CD1c-positive myeloid dendritic cell (primary cell): ENCODE results near the gene MDP1.

Experiments used
- DNase-seq: peaks from one replicate; pipeline ENCODE4 v3.0.0-alpha.2; 2016; ENCODE audit errors: extremely low spot score

Gene MDP1

DNA sequence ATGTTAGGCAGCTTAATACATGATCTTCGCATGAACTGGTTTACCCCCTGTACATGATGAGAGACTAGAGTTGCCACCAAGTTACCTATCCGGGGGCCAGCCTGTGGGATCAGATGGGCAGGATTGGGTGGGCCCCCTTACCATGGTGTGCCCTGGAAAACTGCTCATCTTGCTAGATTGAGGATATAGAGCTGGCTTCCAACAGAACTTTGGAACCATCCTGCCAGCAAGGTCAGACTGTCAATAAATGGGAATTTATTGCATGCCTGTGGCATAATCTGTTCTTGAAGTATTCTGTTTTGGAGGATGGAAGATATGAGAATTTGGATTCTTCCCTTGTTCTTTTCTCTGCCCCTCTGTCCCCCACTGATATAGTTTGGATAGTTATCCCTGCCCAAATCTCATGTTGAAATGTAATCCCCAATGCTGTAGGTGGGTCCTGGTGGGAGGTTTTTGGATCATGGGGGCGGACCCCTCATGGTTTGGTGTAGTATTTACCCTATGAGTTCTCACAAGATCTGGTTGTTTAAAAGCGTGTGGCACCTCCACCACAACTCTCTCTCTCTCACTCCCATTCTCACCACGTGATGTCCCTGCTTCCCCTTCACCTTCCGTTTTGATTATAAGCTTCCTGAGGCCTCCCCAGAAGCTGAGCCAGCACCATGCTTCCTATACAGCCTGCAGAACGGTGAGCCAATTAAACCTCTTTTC, 16.9 kb downstream of the MDP1 start:
- no peak for DNase-seq

DNA sequence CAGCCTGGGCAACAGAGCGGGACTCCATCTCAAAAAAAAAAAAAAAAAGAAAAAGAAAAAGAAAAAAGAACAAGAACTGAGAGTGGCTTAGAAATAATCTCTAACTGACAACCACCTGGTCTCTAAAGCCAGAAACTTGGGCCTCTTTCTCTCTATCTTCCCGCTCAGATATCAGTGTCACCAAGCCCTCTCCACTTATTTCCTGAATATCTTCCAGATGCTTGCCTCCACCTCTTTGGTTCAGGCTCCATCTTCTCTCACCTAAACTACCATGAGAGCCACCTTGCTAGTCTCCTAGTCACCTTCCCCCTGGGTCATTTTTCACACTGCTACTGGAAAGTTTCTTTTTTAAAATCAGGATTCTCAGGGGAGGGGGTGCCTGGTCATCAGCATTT, 18.8 kb downstream of the MDP1 start:
- no peak for DNase-seq

DNA sequence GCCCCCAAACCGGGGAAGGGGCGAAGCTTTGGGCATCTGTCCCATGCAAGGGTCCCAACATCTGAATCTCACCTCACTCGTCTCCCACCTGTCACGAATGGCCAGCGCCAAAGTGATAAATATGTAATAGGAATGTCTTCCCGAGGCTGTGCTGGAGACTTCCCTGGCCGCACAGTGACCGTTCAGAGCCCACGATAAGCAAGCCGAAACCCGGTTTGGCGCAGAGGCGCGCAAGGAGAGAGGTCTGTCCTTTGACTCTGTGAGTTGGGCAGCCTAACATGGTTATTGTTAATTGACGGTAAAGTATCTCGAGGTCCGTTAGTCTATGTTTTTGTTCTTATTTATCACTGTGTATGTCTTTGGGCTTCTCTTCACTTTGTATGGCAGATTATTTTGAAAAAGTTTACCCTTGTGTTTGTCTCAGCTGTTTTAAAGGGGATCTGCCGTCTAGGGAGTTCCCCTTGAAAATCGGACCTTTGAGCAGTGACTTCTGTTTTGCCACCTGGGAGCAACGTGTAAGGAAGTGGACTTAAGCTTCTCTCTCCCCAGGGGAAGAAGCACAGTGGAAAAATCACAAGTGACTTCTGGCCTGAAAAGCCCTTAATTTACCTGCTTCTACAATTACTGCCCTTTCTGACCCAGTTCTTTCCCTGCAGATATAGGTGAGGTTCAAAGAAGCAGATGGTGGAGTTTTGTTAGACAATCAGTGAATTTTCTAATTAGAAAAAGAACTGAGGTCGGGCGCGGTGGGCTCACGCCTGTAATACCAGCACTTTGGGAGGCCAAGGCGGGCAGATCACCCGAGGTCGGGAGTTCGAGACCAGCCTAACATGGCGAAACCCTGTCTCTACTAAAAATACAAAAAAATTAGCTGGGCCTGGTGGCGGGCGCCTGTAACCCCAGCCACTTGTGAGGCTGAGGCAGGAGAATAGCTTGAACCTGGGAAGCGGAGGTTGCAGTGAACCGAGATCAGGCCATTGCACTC, 19.5 kb downstream of the MDP1 start:
- DNase-seq: peak; percentile 51

DNA sequence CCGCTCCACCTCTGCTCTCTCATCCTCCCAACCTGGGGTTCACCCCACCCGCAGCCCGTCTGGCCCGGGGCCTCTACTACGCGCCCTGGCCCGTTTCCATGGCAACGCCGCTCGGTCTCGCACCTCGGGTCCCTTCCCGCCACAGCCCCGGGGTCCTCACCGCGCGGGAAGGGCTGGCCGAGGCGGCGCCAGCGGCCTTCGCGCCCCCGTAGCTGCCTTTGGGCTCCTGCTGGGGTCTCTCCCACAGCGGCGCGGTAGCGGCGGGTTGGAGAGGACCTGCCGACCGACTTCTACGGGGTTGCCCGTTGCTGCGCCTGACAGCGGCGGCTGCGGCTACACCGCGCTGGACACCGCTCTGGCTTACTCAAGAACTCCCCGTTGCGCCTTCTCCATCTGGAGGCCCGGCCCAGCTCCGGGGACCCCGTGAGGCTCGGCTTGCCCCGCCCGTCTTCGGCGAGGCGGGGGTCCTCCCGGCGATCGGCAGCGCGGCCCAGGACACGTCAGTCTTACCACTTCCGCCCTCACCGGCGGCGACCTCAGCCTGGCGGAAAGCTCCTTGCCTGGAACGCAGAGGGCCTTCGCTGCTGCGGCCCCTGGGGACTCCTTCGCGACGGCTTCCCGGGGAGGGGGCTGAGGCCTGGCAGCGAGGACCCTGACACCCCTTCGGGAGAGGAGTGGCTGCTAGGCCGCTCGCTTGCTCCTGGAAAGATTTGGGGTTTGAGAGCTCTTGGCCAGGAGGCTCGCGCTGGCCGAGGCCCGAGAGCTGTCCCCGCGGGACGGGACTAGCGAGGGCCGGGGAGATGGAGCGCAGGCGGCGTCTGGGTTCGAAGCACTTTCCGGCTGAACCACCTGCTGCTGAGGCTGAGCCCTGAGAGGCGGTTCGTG, 20.4 kb downstream of the MDP1 start, which contains the start of gene TM9SF1:
Gene TM9SF1, minus strand, starts transcription at position 256 of the 885 bp plus-strand sequence. CDS start 422 bp downstream, outside the sequence.
- peak; percentile 88 for DNase-seq

DNA sequence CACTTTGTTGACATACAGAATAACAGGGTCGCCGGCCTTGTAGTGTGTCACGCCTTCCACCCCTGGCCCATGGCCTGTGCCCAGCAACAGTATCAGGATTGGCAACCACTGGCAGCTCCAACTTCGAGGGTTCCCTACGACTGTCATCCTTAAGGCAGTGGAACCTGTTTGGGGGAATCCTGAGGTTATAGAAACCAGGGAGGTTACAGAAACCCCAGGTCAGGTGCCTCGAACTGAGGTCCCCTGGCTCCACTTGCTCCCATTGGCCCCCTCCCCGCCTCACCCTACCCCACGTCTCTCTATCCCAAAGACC, 21.0 kb downstream of the MDP1 start:
- DNase-seq: no peak

DNA sequence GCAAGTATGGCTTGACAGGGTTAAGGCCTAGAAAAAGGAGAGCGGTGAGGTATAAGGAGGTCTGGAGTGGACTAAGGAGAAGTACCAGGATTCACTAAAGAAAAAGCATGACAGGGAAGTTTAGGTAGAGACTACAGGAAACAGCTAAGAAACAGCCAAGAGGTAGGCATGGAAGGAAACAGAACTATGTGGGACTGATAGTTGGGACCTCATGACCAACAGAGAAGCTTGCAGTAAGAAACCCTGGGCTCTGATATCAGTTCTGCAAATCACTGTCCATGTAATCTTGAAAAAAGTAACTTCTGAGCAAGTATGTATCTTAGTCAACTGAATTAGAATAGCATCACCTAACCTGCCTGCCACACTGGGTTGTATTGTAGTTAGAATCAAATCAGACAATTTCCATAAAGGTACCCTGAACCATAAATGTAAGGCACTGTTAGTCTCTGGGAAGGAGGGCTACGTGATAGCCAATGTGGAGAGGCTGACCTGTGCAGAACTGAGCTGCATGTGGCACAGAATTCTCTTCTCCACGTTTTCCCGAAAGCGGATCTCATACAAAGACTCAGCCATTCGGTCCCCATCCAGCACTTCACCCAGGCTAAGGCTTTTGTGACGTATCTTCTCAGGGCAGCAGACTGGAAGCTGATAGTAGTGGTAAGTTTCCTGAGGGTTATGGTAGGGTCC, 21.5 kb downstream of the MDP1 start:
- peak; percentile 42 for DNase-seq

DNA sequence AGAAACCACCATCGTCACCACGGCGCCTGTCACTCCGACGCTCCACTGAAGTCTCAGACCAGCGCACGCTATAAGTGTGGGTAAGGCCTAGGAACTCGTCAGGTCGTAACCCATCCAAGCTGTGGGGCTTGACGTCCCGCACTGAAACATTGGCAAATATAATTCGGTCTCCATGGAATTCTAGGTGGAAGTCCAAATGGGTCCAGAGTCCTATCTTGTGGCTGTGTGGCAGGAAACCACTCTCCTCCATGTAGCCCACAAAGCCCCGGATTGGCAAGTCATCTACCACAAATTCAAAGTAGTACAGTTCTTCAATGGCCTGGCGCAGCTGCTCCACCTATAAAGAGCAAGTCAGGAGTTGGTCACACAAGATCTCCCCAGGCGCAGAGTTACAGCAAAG, 22.9 kb downstream of the MDP1 start:
- no peak for DNase-seq

DNA sequence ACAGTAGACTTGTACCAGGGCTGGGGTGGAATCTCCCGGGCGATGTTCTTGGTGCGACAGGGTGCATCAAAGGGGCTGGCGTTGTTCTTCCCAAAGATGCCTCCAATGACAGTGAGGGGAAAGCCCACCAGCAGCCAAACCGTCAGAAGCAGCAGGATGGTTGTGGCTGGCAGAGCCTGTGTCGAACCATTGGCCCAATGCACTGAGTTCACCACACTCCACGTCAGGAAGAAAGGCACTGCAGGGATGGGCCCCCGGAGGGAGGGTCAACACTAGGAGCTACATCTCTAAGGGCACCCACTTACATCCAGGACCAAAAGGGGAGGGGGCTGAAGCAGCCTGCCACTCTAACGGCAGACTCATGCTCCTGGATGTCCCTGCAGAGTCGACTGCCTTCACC, 25.4 kb downstream of the MDP1 start:
- DNase-seq: no peak

DNA sequence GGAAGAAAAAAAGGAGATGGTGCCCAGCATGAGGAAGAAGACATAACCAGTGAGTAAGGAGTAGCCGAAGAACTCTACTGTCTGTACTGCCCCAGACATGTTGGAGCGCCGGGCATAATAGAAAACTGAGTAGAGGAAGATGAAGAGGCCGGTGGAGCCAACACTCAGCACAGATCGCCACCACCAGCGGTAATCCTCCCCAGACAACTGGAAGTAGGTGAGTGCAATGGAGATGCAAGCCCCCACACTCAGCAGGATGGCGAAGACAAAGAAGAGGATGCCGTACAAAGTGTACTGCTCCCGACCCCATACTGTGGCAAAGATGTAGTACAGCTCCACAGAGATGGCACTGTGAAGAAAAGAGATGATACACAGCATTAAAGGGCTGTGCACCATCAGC, 26.4 kb downstream of the MDP1 start:
- no peak for DNase-seq

DNA sequence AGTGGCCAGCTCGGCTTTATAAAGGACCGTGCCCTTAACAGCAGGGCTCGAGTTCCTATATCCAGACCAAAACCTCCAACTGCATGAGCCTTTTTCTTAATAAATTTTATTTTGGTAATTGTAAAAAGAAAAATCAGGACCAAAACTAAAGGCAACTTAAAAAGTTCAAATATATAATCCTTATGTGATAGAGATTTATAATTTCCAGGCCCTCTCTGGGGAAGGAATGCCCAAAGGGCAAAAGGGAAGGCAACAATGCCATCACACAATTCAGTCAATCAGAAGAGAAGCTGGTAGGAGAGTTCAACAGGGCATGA, 26.8 kb downstream of the MDP1 start:
- DNase-seq: no peak

DNA sequence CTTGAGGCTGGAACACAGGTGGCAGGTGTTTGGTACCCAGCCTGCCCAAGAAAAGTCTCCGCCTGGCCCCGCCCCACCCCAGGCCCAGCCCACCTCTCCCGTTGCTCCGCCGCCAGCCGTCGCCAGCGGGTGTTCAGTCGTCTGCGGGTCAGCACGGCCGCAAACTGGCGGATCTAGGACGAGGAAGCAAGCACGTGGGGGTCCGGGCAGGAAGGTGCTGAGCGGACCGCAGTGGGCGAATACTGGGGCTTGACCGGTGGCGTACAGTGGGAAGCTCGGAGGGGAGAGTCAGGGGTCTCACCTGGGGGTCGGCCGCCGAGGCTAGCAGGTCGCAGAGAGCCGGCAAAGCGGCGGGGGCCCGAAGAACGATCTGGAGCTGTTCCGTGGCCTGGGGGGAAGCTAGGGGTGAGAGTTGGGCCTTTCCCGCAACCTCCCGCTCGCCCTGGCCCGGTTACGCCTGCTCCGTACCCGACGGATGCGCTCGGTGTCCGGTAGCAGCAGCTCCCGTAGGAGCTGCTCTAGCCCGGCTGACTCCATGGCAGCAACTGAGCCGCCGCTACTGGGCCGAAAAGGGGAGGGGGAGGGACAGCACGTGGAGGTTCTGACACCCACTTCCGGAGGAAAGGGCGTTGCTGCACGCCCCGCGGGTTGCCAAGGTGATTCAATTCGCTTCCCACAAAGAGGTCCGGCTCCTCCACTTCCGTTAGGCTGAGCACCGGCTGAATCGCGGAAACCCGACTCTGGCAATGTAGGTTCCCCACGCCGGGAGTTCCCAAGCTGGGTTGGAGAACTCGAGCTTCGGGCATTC, 27.4 kb downstream of the MDP1 start, which contains the start of gene IPO4:
Gene IPO4, minus strand, starts transcription at position 566 of the 808 bp plus-strand sequence. Its CDS starts 29 bp downstream, at position 537.
- peak; percentile 98 for DNase-seq

DNA sequence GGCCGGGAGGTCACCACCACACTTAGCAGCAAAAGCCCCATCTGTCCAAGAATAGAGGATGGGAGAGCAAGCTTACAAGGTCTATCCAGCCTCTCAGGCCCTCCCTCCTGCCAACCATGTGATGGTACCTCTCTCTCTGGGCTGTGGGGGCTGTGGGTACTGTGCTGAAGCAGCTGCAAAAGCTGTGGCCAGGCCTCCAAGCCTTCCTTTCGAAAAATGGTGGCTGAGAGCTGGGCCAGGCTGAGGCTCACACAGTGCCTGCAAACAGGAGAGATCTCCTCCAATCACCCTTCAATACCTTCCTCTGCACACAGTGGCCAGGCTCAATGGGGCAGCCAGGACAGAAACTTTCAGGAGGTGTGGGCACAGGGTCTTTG, 28.3 kb downstream of the MDP1 start:
- DNase-seq: no peak

DNA sequence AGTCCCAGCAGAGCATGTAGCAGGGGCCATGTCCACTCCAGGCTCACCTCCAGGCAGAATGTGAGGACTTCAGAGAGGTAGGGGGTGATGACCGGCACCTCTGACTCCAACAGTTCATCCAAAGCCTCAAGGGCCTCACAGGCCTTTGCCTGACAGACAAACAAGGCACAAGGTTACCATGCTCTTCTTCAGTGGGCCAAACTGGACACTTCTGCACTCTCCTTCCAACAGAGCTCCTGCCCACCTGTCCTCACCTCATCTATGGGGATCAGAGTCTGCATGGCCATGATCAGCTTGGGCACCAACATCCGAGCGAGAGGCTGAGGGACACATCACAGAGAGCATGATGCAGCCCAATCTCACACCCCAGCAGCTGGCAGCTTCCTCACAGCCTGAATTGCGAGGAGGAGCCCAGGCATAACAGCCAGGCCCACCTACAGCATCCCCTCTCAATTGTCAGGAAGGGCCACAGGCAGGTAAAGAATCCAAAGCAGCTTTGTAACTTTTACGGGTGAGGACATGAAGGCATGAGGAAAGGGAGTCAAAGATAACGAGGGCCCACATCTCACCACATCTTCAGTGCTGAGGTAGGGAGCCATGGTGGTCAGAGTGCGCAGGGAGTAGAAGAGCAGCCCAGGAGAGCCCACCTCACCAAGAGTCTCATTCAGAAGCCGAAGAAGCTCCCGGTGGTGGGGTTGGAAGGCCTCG, 28.9 kb downstream of the MDP1 start:
- DNase-seq: no peak

DNA sequence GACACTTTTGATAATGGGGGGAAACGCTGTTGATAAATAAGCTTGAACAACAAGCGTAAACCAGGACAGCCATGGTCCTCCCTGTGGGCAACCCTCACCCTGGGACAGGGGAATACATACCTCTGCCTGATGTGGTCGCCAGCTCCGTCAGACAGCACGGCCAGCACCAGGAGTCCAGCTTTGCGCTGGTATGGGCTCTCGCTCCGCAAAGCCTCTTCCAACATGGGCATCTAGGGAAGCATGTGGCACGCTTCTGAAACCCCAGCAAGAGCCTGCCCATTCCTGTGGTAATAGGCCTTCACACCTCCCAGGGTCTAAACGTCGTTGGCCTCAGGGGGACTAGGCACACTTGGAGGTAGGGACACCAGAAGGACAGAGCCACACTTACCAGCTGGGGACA, 30.1 kb downstream of the MDP1 start:
- no peak for DNase-seq

DNA sequence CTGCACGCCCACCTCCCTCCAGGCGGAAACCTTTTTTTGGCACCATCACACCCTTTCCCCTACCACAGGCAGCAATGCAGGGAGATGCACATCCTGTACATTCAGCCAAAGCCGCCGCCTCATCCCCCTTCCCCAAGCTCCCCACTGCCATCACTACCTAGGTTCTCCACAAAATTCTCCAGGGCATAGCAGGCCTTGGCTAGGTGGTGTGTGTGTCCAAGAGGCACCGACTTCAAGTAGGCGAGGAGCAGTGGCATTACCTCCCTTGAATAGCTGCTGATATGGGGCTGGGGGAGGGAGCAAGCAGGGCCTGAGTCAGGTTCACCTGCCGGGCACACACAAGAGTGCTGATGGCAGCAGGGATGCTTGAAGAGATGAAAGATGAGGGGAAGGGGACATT, 30.8 kb downstream of the MDP1 start:
- no peak for DNase-seq

DNA sequence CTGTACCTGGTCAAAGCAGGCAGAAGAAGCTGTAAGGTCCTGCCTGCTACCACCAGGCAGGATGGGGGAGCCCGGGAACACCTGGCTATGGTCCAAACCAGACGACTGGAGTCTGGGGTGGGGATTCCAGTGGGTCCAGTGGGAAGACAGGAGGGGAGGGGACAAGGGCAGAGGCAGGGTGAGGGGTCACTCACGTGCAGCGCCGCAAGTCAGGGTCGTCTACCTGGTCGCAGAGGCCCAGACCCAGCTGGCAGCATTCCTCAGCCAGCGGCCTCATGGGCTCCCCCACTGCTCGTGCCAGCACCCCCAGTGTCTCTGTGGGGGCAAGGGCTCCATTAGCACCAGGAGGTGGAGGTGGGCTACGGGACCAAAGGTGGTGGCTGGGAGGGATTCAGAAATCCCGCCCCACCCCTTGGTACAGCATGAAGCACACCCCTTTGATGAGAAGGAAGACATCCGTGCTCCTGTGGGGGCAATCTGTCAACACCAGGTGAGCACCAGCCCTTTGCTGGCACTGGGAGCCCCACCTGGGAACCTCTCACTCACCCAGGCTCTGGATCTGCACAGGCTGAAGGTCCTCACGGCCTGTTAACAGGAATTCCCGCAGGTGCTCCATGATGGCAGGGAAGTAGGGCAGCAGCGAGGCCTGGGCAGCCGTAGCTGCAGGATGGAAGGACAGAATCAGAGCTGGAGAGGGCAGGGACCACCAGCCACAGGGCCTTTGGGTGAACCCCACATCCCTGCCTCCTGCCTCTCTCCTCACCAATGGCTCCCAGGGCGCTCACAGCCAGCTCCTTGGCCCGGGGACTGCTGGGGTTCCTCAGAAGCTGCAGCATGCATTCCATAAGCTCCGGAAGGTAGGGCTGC, 31.5 kb downstream of the MDP1 start:
- no peak for DNase-seq

DNA sequence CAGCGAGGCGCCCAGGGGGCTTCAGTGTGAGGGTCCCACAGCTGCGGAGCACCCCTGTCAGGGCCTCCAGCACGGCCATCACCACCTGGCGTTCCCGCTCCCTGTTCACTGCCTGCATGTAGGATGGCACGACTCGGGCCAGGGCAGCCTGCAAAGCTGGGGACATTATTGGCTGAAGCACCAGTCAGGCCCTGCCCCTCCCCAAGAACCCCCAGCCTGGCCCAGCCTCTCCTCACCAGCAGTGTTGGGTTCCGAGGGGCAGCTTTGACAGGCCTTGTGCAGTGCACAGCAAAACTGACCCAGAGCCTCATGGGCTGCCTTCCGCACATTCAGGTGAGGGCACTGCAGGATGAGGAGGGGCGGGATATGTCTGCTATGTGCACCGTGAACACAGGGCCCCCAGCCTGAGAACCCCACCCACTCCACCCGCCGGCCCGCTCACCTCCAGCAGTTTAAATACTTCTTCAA, 32.8 kb downstream of the MDP1 start:
- no peak for DNase-seq

DNA sequence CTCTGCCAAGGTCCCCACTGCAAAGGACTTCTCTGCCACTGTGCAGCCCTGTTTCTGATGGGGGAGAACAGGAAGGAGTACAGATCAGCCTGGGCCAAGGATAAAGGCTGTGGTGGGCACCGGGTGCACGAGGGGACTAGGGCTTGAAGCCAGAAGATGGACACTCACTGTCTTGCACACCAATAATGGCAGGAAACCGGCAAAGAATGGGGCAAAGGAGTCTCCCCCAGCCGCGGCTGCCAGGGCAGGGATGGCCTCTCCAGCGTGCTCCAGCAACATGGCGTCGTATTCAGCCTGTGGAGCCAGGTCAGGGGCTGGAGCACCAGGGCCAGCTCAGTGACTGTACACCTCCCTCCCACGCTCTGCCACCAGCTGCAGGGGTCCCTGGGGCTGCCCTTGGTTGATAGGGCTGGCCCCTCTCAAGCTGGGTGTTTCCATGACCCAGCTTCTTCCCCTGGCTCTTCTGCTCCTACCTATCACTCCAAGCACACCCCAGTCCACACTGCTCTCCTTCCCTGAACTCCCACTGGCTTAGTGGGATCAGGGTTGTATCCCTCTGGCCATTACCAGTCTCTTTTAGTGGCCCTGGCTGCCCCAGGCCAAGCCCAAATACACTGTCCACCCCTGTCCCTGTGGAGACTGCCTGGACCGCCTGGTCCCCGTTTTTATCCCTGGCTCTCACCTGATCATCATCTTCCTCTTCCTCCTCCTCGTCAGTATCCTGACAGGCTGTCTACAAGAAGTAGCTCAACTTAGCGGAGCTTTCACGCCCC, 33.6 kb downstream of the MDP1 start:
- DNase-seq: no peak
